B cell (primary cell): ENCODE measurements around the gene MROH8. TPM values are rescaled to one million over a fixed set of nuclear protein-coding genes. Genes with fewer than 3 reads are reported as not detected.

Source experiments
- ATAC-seq: fragments of 200-7000 bp; cut with Tn5 transposase; one replicate; pipeline ENCODE4 v1.10.0; 2021; ENCODE audit warnings: low read depth, mild to moderate bottlenecking, moderate number of reproducible peaks, moderate library complexity
- CTCF ChIA-PET: fragments of 350-600 bp; sonication (Branson Sonifier 250); formaldehyde crosslinking; loops from one replicate; lab custom pipeline; 2021; ENCODE audit warnings: antibody characterized with exemption, inconsistent platforms; lab: Charles Lee
- POLR2A ChIA-PET: fragments of 350-600 bp; sonication (Branson Sonifier 250); formaldehyde crosslinking; loops from one replicate; lab custom pipeline; 2021; ENCODE audit warnings: antibody characterized with exemption; lab: Charles Lee
- DNase-seq: peaks from one replicate; pipeline ENCODE4 v3.0.0; 2013
- H2AFZ ChIP-seq: 2 replicates; pipeline ENCODE4 v1.6.1; 2012; ENCODE audit warnings: mild to moderate bottlenecking, low read depth, low read length; ENCODE audit not compliant: insufficient read depth, poor library complexity, severe bottlenecking
- H3K27ac ChIP-seq, 2 donors: 1 replicate in 1 of 2; 2 replicates in 1 of 2; pipeline ENCODE4 v1.5.1; 2012 to 2013; ENCODE audit warnings: low read length in 2 of 2, mild to moderate bottlenecking in 2 of 2, moderate library complexity in 1 of 2
- H3K27me3 ChIP-seq, 4 experiments: fragments of 200-600 bp in 1 of 4; sonication (generic) in 1 of 4; replicated peaks in 1 of 4; 1 replicate in 2 of 4; 2 replicates in 2 of 4; pipeline versions ENCODE4 v1.6.1 to v1.7.0; 2013 to 2016; ENCODE audit warnings: low read length in 3 of 4, mild to moderate bottlenecking in 2 of 4, mixed read lengths in 1 of 4, moderate library complexity in 1 of 4; ENCODE audit not compliant: insufficient read depth in 4 of 4, control insufficient read depth in 3 of 4; ENCODE audit errors: control extremely low read depth in 1 of 4
- H3K36me3 ChIP-seq, 2 experiments: replicated peaks in 1 of 2; 1 replicate in 1 of 2; 2 replicates in 1 of 2; pipeline versions ENCODE4 v1.6.1 to v1.7.1; 2013; ENCODE audit warnings: low read length in 1 of 2; ENCODE audit not compliant: insufficient read depth in 2 of 2, control insufficient read depth in 1 of 2; ENCODE audit errors: control extremely low read depth in 1 of 2, extremely low read depth in 1 of 2
- H3K4me1 ChIP-seq, 2 donors: fragments of 200-600 bp in 1 of 2; sonication (generic) in 1 of 2; 1 replicate in 1 of 2; 2 replicates in 1 of 2; pipeline versions ENCODE4 v1.5.1 to v1.6.1; 2013 to 2017; ENCODE audit warnings: low read length in 2 of 2; ENCODE audit not compliant: control insufficient read depth in 2 of 2, insufficient read depth in 2 of 2
- H3K4me2 ChIP-seq: replicated peaks from 2 replicates; pipeline ENCODE3; 2012; ENCODE audit warnings: mild to moderate bottlenecking, low read depth, low read length; ENCODE audit not compliant: poor library complexity, severe bottlenecking
- H3K4me3 ChIP-seq, 5 experiments: fragments of 200-600 bp in 1 of 5; sonication (generic) in 1 of 5; 1 replicate in 3 of 5; 2 replicates in 2 of 5; pipeline versions ENCODE4 v1.5.1 to v1.7.0; 2011 to 2016; ENCODE audit warnings: low read length in 4 of 5, mild to moderate bottlenecking in 4 of 5, low read depth in 2 of 5, control low read depth in 1 of 5, moderate library complexity in 1 of 5; ENCODE audit not compliant: insufficient read depth in 1 of 5; ENCODE audit errors: control extremely low read depth in 1 of 5, extremely low read depth in 1 of 5
- H3K79me2 ChIP-seq: fragments of 200-600 bp; sonication (generic); one replicate; pipeline ENCODE4 v1.6.0; 2016; ENCODE audit warnings: low read length; ENCODE audit not compliant: control insufficient read depth, insufficient read depth
- H3K9ac ChIP-seq: fragments of 200-600 bp; sonication (generic); 2 replicates; pipeline ENCODE4 v1.6.1; 2017; ENCODE audit warnings: mild to moderate bottlenecking, low read length, moderate library complexity
- H3K9me3 ChIP-seq, 3 donors: one replicate each; pipeline versions ENCODE4 v1.6.1 to v1.7.1; 2013; ENCODE audit warnings: low read length in 2 of 3; ENCODE audit not compliant: control insufficient read depth in 2 of 3, insufficient read depth in 1 of 3; ENCODE audit errors: control extremely low read depth in 1 of 3
- H4K20me1 ChIP-seq: 2 replicates; pipeline ENCODE4 v1.6.0; 2012; ENCODE audit warnings: mild to moderate bottlenecking, low read length; ENCODE audit not compliant: insufficient read depth, control insufficient read depth, poor library complexity, severe bottlenecking
- H3K27ac Mint-ChIP-seq: one replicate; pipeline ENCODE4 v1.8.0; 2021; ENCODE audit warnings: mixed read lengths
- H3K27me3 Mint-ChIP-seq: one replicate; pipeline ENCODE4 v1.8.0; 2021; ENCODE audit warnings: mixed read lengths
- H3K4me1 Mint-ChIP-seq: one replicate; pipeline ENCODE4 v1.8.0; 2021; ENCODE audit warnings: mixed read lengths
- H3K4me3 Mint-ChIP-seq: one replicate; pipeline ENCODE4 v1.8.0; 2021; ENCODE audit warnings: mixed read lengths
- H3K9me3 Mint-ChIP-seq: one replicate; pipeline ENCODE4 v1.8.0; 2022; ENCODE audit warnings: mixed read lengths; ENCODE audit not compliant: insufficient read depth
- EZH2 ChIP-seq: IDR thresholded peaks from 2 replicates; pipeline ENCODE4 v1.6.1; 2012; ENCODE audit warnings: borderline replicate concordance, low read depth, mild to moderate bottlenecking, moderate library complexity, low read length; ENCODE audit not compliant: insufficient read depth, poor library complexity, severe bottlenecking
- WGBS: methylation state at CpG from one replicate; pipeline ENCODE4 v1.1.5; 2013; ENCODE audit warnings: missing lambda C conversion rate; ENCODE audit not compliant: insufficient coverage; 5-methylcytosine and 5-hydroxymethylcytosine counted together
- intact Hi-C: fragments of 100-400 bp; cut with micrococcal nuclease; formaldehyde crosslinking; loops from one replicate; pipeline ENCODE4 v1.10.0; 2022
- polyA plus RNA-seq: library from polyadenylated mRNA; depleted of rRNA; stranded (reverse); fragments of >200 nt; gene quantifications from 2 replicates; pipeline ENCODE4 v1.2.3, GENCODE V29; 2012
- total RNA-seq, 2 donors: library from RNA; stranded (reverse); fragments of 120-200 nt in 1 of 2; gene quantifications; 1 replicate in 1 of 2; 2 replicates in 1 of 2; pipeline versions ENCODE4 v1.2.3 to v1.2.4, GENCODE V29; 2013 to 2022
- TF ChIP-seq, protein P1 (sequence below): fragments of 200-600 bp; IDR thresholded peaks from one replicate; pipeline ENCODE4 v1.8.0; 2022; ENCODE audit warnings: antibody characterized with exemption, mild to moderate bottlenecking

The MROH8 gene
- total and polyA plus RNA-seq, 2 donors (not counting 1 experiment from before 2014, with no cell fraction given): 3.8 to 4.6 TPM

DNA sequence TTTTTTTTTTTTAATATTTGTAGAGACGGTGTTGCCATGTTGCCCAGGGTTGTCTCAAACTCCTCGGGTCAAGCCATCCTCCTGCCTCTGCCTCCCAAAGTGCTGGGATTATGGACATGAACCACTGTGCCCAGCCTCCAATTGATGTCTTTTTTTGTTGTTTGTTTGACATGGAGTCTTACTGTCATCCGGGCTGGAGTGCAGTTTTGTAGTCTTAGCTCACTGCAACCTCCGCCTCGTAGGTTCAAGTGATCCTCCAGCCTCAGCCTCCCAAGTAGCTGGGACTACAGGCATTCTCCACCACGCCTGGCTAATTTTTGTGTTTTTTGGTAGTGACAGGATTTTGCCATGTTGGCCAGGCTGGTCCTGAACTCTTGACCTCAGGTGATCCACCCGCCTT, 9.4 kb upstream of the MROH8 start:
- Histone ChIP-seq H4K20me1 (peaks cover 43% of the 10 kb centered on the region), H3K9ac (no peak overlapping the region), H3K4me2 (no peak overlapping the region), H3K27ac (no peak overlapping the region), H3K36me3 (peaks cover 0 to 54% of the 10 kb centered on the region in 2 experiments), H3K4me1 (peaks cover 20 to 28% of the 10 kb centered on the region in 2 donors), H2AFZ (no peak overlapping the region), H3K79me2 (peaks cover 83% of the 10 kb centered on the region), H3K27me3 (no peaks in the 10 kb centered on the region), H3K4me3 (no peak overlapping the region), H3K9me3 (no peaks in the 10 kb centered on the region)
- DNase-seq (no peak), ATAC-seq (no peak)
- H3K27ac Mint-ChIP-seq: no peak overlapping the region
- TF ChIP-seq, protein P1, sequence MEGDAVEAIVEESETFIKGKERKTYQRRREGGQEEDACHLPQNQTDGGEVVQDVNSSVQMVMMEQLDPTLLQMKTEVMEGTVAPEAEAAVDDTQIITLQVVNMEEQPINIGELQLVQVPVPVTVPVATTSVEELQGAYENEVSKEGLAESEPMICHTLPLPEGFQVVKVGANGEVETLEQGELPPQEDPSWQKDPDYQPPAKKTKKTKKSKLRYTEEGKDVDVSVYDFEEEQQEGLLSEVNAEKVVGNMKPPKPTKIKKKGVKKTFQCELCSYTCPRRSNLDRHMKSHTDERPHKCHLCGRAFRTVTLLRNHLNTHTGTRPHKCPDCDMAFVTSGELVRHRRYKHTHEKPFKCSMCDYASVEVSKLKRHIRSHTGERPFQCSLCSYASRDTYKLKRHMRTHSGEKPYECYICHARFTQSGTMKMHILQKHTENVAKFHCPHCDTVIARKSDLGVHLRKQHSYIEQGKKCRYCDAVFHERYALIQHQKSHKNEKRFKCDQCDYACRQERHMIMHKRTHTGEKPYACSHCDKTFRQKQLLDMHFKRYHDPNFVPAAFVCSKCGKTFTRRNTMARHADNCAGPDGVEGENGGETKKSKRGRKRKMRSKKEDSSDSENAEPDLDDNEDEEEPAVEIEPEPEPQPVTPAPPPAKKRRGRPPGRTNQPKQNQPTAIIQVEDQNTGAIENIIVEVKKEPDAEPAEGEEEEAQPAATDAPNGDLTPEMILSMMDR: no peak
- no peak for TF ChIP-seq EZH2
- peaks cover 44% of the 10 kb centered on the region for H3K4me1 Mint-ChIP-seq
- 94% methylated on average over 2 of the region's 7 CpGs for WGBS
- H3K4me3 Mint-ChIP-seq: no peak overlapping the region
- POLR2A ChIA-PET: no interaction called here
- H3K9me3 Mint-ChIP-seq: no peaks in the 10 kb centered on the region
- CTCF ChIA-PET: interaction anchor here (0.9 to 9.0 kb wide), 3 partner anchors 9 to 118 kb away, joined by 3 to 79 read pairs (median 6); partner anchors contain the start of genes MROH8 and RPN2
- intact Hi-C loops: no loop called here
- no peaks in the 10 kb centered on the region for H3K27me3 Mint-ChIP-seq

DNA sequence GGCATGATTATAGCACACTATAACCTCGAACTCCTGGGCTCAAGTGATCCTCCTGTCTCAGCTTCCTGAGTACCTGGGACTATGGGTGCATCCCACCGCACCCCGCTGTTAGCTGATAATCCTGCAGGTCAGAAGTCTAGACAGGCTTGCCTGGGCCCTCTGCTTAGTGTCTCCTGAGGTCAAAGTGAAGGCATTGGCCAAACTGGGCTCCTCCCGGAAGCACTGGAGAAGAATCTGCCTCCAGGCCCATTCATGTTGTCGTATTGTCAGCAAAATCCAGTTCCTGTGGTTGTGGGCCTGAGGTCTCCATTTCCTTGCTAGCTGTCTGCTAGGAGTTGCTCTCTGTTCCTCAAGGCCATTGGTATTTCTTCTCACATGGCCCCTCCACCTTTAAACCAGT, 6.3 kb upstream of the MROH8 start:
- intact Hi-C loops: no loop called here
- DNase-seq (no peak), ATAC-seq (no peak)
- Histone ChIP-seq H3K27ac (no peak overlapping the region), H4K20me1 (peaks cover 19% of the 10 kb centered on the region), H3K79me2 (peaks cover 81% of the 10 kb centered on the region), H3K4me3 (no peak overlapping the region), H3K9ac (no peak overlapping the region), H3K4me2 (no peak overlapping the region), H2AFZ (no peak overlapping the region), H3K27me3 (no peaks in the 10 kb centered on the region), H3K9me3 (no peaks in the 10 kb centered on the region), H3K4me1 (peaks cover 22 to 34% of the 10 kb centered on the region in 2 donors), H3K36me3 (peaks cover 0 to 52% of the 10 kb centered on the region in 2 experiments)
- POLR2A ChIA-PET: no interaction called here
- WGBS: 97% methylated on average over 5 of the region's 5 CpGs
- no peaks in the 10 kb centered on the region for H3K9me3 Mint-ChIP-seq
- H3K27me3 Mint-ChIP-seq: no peaks in the 10 kb centered on the region
- H3K4me3 Mint-ChIP-seq: no peak overlapping the region
- TF ChIP-seq EZH2: no peak
- TF ChIP-seq, protein P1: no peak
- no peak overlapping the region for H3K27ac Mint-ChIP-seq
- CTCF ChIA-PET: interaction anchor here (2.2 kb wide), 1 partner anchor 10 kb away, joined by 10 read pairs; no protein-coding TSS in a partner anchor
- peaks cover 46% of the 10 kb centered on the region for H3K4me1 Mint-ChIP-seq
